ENCODE data around the gene YTHDF1. TPM values are rescaled to one million over a fixed set of nuclear protein-coding genes. Genes with fewer than 3 reads are reported as not detected.

YTHDF1 gene
- 10 to 100 TPM; 32.8 to 32.9 TPM for total RNA-seq

- Mint-ChIP-seq H3K9me3 (no peaks in the 10 kb centered on the region), H3K27me3 (no peaks in the 10 kb centered on the region), H3K27ac (peak within 1 kb of the TSS; percentile 89), H3K36me3 (peaks cover 33% of the 10 kb centered on the region), H3K4me3 (peak within 1 kb of the TSS; percentile 99), H3K4me1 (ENCODE audit: low read depth) (peaks cover 44% of the 10 kb centered on the region)
- intact Hi-C loops (cut with micrococcal nuclease): loop anchor here (5.0 kb wide), 1 partner anchor 56 kb away; the partner anchor contains the start of gene ARFGAP1
- CTCF ChIA-PET: interaction anchor here (1.1 kb wide), 1 partner anchor 35 kb away, joined by 3 read pairs; no protein-coding TSS in a partner anchor
- DNase-seq: peak; percentile 98
- POLR2A ChIA-PET: no interaction called here
Observed at GRCh38 chr20:63216041-63216848, at the start of gene YTHDF1. Gene YTHDF1 (minus strand): TSS chr20:63216131. CDS start chr20:63215892, 239 bp downstream.

DNA sequence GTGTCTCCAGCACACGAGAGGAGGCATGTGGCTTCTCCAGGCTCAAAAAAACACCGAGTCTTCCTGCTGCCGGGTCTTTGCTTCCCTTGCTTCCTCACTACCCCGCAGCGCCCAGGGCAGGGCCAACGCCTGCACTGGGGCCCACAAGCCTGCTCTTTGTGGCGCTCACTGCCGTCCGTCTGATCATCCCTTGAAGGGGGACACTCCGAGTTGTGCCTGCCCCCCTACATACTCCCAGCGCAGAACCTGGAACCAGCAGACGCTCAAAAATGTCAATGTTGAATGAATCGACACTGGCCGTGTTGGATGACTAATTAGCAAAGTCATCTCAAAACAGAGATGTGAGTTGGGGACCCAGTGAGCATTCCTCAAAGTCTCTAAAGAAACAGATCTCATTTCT lies 48.6 kb upstream of the YTHDF1 start:
- Mint-ChIP-seq H3K9me3 (no peaks in the 10 kb centered on the region), H3K27ac (no peak overlapping the region), H3K4me1 (ENCODE audit: low read depth) (peaks cover 2% of the 10 kb centered on the region), H3K27me3 (peaks cover 11% of the 10 kb centered on the region), H3K36me3 (no peaks in the 10 kb centered on the region), H3K4me3 (no peak overlapping the region)
- POLR2A ChIA-PET: no interaction called here
- DNase-seq: no peak
- CTCF ChIA-PET: interaction anchor here (2.2 kb wide), 1 partner anchor 41 kb away, joined by 12 read pairs; no protein-coding TSS in a partner anchor
- intact Hi-C loops (cut with micrococcal nuclease): no loop called here

DNA sequence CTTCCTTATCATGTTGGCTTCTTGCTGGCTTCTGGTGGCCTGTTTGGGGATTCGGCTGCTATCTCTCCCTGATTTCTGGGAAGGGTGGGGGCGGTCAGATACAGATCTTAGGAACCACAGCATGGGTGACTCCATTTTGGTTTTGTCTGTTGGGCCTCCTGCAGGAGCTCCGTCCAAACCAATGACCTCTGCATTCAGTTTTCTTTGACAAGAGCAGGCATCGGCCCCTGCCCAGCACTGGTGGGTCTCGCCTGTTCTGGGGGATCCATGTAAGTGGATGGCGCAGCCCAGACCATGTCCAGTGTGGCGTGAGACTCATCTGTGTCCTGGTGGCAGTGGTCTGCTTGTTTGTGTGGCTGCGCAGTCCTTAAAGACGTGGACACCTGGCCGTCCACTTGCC lies 48.1 kb upstream of the YTHDF1 start:
- ChIA-PET POLR2A (no interaction called here), CTCF (no interaction called here)
- Mint-ChIP-seq H3K27me3 (peaks cover 15% of the 10 kb centered on the region), H3K9me3 (no peaks in the 10 kb centered on the region), H3K27ac (no peak overlapping the region), H3K4me3 (no peak overlapping the region), H3K4me1 (ENCODE audit: low read depth) (peaks cover 2% of the 10 kb centered on the region), H3K36me3 (no peaks in the 10 kb centered on the region)
- intact Hi-C loops (cut with micrococcal nuclease): no loop called here
- no peak for DNase-seq

DNA sequence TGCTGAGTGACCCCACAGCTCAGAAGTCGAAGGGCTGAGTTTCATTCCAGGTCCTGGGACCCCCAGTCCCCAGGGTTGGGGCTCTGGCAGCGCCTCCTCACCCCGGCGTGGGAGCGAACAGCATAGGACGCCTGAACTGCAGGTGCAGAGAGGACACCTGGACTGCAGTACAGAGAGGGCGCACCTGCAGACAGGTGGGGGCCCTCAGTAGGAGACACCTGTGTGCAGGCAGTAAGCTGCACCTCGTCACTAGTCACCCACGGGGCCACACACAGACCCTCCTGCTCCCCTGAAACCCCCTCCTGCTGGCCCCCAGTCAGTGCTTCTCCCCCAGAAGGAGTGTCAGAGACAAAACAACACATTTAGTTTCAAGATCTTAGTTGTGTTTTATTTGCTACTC lies 46.9 kb upstream of the YTHDF1 start:
- Mint-ChIP-seq H3K4me1 (ENCODE audit: low read depth) (peaks cover 2% of the 10 kb centered on the region), H3K4me3 (no peak overlapping the region), H3K27ac (no peak overlapping the region), H3K9me3 (no peaks in the 10 kb centered on the region), H3K36me3 (no peaks in the 10 kb centered on the region), H3K27me3 (peaks cover 16% of the 10 kb centered on the region)
- DNase-seq: no peak
- CTCF ChIA-PET: no interaction called here
- intact Hi-C loops (cut with micrococcal nuclease): no loop called here
- POLR2A ChIA-PET: no interaction called here

- no peak overlapping the region for H3K4me3 Mint-ChIP-seq
- intact Hi-C loops (cut with micrococcal nuclease): no loop called here
- CTCF ChIA-PET: no interaction called here
Observed at GRCh38 chr20:63261795-63262528, 46.0 kb upstream of the YTHDF1 start.

DNA sequence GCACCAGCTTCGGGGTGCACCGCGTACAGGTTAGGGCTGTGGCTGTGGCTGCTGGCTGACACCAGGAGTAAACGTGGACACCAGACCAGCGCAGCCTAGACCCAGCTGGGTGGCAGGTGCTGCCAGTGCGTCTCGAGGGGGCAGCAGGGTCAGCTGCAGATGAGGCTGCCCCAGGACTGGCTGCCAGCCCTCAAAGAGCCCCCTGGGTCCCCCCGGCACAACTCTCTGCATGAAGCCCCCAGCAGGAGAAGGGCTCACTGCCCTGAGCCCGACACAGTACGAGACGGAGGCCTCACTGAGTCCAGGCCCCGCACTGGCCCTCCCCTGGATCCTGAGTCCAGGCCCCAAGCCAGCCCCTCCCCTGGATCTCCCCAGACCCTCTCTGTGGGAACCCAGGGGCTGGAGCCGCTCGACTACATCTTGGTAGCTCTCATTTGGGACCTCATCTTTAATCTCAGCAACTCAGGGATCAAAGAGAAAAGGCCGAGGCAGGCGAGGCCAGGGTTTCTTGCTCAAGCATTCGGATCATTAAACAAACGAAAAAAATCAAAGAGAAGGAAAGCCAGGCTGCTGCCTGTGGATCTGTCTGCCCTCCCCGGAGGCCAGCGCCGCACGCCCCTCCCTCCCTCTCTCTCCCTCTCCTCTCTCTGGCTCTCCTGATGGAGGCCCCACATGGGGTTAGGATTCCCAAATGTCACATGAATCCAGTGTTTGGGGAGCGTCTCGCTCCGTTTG lies 45.3 kb upstream of the YTHDF1 start:
- no peak overlapping the region for H3K4me3 Mint-ChIP-seq
- ChIA-PET POLR2A (no interaction called here), CTCF (interaction anchor here (2.0 kb wide), 1 partner anchor 38 kb away, joined by 7 read pairs; no protein-coding TSS in a partner anchor)
- H3K4me1 Mint-ChIP-seq (ENCODE audit: low read depth): peaks cover 2% of the 10 kb centered on the region
- intact Hi-C loops (cut with micrococcal nuclease): no loop called here
- H3K9me3 Mint-ChIP-seq: no peaks in the 10 kb centered on the region
- DNase-seq: no peak
- H3K36me3 Mint-ChIP-seq: no peaks in the 10 kb centered on the region
- no peak overlapping the region for H3K27ac Mint-ChIP-seq
- peaks cover 24% of the 10 kb centered on the region for H3K27me3 Mint-ChIP-seq

More at GRCh38 chr20:63261795-63262528, 46.0 kb upstream of the YTHDF1 start:
- Mint-ChIP-seq H3K9me3 (no peaks in the 10 kb centered on the region), H3K36me3 (no peaks in the 10 kb centered on the region), H3K27me3 (peaks cover 19% of the 10 kb centered on the region), H3K27ac (no peak overlapping the region), H3K4me1 (ENCODE audit: low read depth) (peaks cover 2% of the 10 kb centered on the region)
- POLR2A ChIA-PET: no interaction called here
- no peak for DNase-seq

- CTCF ChIA-PET: interaction anchor here (2.0 kb wide), 1 partner anchor 37 kb away, joined by 7 read pairs; no protein-coding TSS in a partner anchor
- intact Hi-C loops (cut with micrococcal nuclease): no loop called here
- POLR2A ChIA-PET: no interaction called here
- H3K9me3 Mint-ChIP-seq: no peaks in the 10 kb centered on the region
- no peak for DNase-seq
- H3K27me3 Mint-ChIP-seq: peaks cover 25% of the 10 kb centered on the region
- no peak overlapping the region for H3K4me3 Mint-ChIP-seq
- H3K36me3 Mint-ChIP-seq: no peaks in the 10 kb centered on the region
- peaks cover 2% of the 10 kb centered on the region for H3K4me1 Mint-ChIP-seq (ENCODE audit: low read depth)
- no peak overlapping the region for H3K27ac Mint-ChIP-seq
Observed at GRCh38 chr20:63260521-63260920, 44.6 kb upstream of the YTHDF1 start.

- H3K9me3 Mint-ChIP-seq: no peaks in the 10 kb centered on the region
- POLR2A ChIA-PET: no interaction called here
Observed at GRCh38 chr20:63259734-63260460, 44.0 kb upstream of the YTHDF1 start.

DNA sequence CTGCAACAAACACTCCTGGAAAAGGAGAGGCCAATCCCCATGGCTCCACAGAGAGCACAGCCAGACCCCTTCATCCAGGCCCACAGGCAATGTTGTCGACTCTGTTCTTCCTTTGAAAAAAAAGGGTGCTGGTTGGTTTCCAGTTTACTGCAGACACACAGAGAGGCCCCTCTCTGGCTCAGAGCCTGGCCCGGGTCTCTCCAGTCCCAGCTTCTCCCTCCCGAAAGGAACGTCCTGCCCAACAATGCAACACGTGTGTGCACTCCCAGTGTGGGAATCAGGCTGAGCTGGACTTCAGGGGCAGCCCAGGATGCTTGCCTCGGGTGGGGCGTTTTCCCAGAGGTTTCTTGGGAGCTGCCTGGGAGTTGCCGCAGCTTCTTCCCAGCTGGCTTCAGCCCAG lies 42.9 kb upstream of the YTHDF1 start:
- ChIA-PET POLR2A (no interaction called here), CTCF (no interaction called here)
- no peak for DNase-seq
- Mint-ChIP-seq H3K27me3 (peaks cover 30% of the 10 kb centered on the region), H3K27ac (no peak overlapping the region), H3K4me1 (ENCODE audit: low read depth) (peaks cover 2% of the 10 kb centered on the region), H3K9me3 (no peaks in the 10 kb centered on the region), H3K4me3 (no peak overlapping the region), H3K36me3 (no peaks in the 10 kb centered on the region)
- intact Hi-C loops (cut with micrococcal nuclease): no loop called here

More at GRCh38 chr20:63259734-63260460, 44.0 kb upstream of the YTHDF1 start:
- H3K36me3 Mint-ChIP-seq: no peaks in the 10 kb centered on the region
- no peak for DNase-seq
- H3K27me3 Mint-ChIP-seq: peaks cover 31% of the 10 kb centered on the region
- no peak overlapping the region for H3K27ac Mint-ChIP-seq
- peaks cover 2% of the 10 kb centered on the region for H3K4me1 Mint-ChIP-seq (ENCODE audit: low read depth)
- intact Hi-C loops (cut with micrococcal nuclease): no loop called here
- no peak overlapping the region for H3K4me3 Mint-ChIP-seq
- CTCF ChIA-PET: interaction anchor here (2.0 kb wide), 1 partner anchor 37 kb away, joined by 7 read pairs; no protein-coding TSS in a partner anchor

DNA sequence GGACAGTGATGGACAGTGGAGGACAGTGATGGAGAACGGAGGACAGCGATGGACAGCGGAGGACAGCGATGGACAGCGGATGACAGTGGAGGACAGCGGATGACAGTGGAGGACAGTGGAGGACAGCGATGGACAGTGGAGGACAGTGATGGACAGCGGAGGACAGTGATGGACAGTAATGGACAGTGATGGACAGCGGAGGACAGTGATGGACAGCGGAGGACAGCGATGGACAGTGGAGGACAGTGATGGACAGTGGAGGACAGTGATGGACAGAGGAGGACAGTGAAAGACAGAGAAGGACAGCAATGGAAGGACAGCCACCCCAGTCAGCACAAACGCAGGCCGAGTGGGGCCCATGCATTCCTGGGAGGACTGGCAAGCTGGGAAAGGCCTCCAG lies 41.7 kb upstream of the YTHDF1 start:
- ChIA-PET POLR2A (no interaction called here), CTCF (interaction anchor here (1.2 kb wide), 1 partner anchor 35 kb away, joined by 4 read pairs; no protein-coding TSS in a partner anchor)
- Mint-ChIP-seq H3K27me3 (peaks cover 35% of the 10 kb centered on the region), H3K9me3 (no peaks in the 10 kb centered on the region), H3K4me3 (no peak overlapping the region), H3K4me1 (ENCODE audit: low read depth) (peaks cover 5% of the 10 kb centered on the region), H3K27ac (no peak overlapping the region), H3K36me3 (no peaks in the 10 kb centered on the region)
- DNase-seq: no peak
- intact Hi-C loops (cut with micrococcal nuclease): no loop called here

GRCh38 chr20:63256954-63257353 lies 41.0 kb upstream of the YTHDF1 start:
- CTCF ChIA-PET: no interaction called here
- H3K9me3 Mint-ChIP-seq: no peaks in the 10 kb centered on the region
- H3K4me1 Mint-ChIP-seq (ENCODE audit: low read depth): peaks cover 3% of the 10 kb centered on the region
- no peaks in the 10 kb centered on the region for H3K36me3 Mint-ChIP-seq
- DNase-seq: no peak
- H3K27ac Mint-ChIP-seq: no peak overlapping the region
- intact Hi-C loops (cut with micrococcal nuclease): no loop called here
- H3K27me3 Mint-ChIP-seq: peaks cover 35% of the 10 kb centered on the region
- POLR2A ChIA-PET: no interaction called here
- no peak overlapping the region for H3K4me3 Mint-ChIP-seq

All from activated CD4-positive, alpha-beta memory T cell treated with anti-CD3 and anti-CD28 coated beads for 36 hours (primary cell).